Karpas-422 (cell line): Measurements from ENCODE around the gene MTERF4. TPM values are rescaled to one million over a fixed set of nuclear protein-coding genes. Genes with fewer than 3 reads are reported as not detected.
"Not testable (repeated sequence)": the region's sequence is repeated elsewhere in the genome, so short reads cannot be mapped to it uniquely, and the experiment has no call there.

Experiments used
- DNase-seq: peaks from one replicate; pipeline ENCODE4 v3.0.0-alpha.2; 2015
- H2AFZ ChIP-seq: fragments of 200-600 bp; sonication (generic); 2 replicates; pipeline ENCODE4 v1.6.1; 2014; ENCODE audit warnings: antibody characterized with exemption, low read length, mixed read lengths
- H3K27ac ChIP-seq: fragments of 200-600 bp; sonication (generic); 2 replicates; pipeline ENCODE4 v1.5.1; 2014; ENCODE audit warnings: mild to moderate bottlenecking, low read length, moderate library complexity
- H3K27me3 ChIP-seq: fragments of 200-600 bp; sonication (generic); 2 replicates; pipeline ENCODE4 v1.6.1; 2014; ENCODE audit warnings: low read length, mixed read lengths
- H3K36me3 ChIP-seq: fragments of 200-600 bp; sonication (generic); 2 replicates; pipeline ENCODE4 v1.6.1; 2014; ENCODE audit warnings: low read length, mixed read lengths; ENCODE audit not compliant: insufficient read depth
- H3K4me1 ChIP-seq: fragments of 200-600 bp; sonication (generic); 2 replicates; pipeline ENCODE4 v1.6.1; 2014; ENCODE audit warnings: mild to moderate bottlenecking, low read length, mixed read lengths
- H3K4me2 ChIP-seq: fragments of 200-600 bp; sonication (generic); 2 replicates; pipeline ENCODE4 v1.6.1; 2014; ENCODE audit warnings: low read length, low read depth, mild to moderate bottlenecking; ENCODE audit not compliant: poor library complexity, severe bottlenecking
- H3K4me3 ChIP-seq: fragments of 200-600 bp; sonication (generic); 2 replicates; pipeline ENCODE4 v1.5.1; 2014; ENCODE audit warnings: mild to moderate bottlenecking, antibody characterized with exemption, low read length, mixed read lengths
- H3K79me2 ChIP-seq: fragments of 200-600 bp; sonication (generic); 2 replicates; pipeline ENCODE4 v1.6.1; 2014; ENCODE audit warnings: mild to moderate bottlenecking, low read length, mixed read lengths
- H3K9ac ChIP-seq: fragments of 200-600 bp; sonication (generic); 2 replicates; pipeline ENCODE4 v1.6.0; 2014; ENCODE audit warnings: low read length
- H3K9me2 ChIP-seq: fragments of 200-600 bp; sonication (generic), shearing (Covaris generic); replicated peaks from 2 replicates; pipeline ENCODE4 v1.6.0; 2014; ENCODE audit warnings: mild to moderate bottlenecking, low read length, moderate library complexity; ENCODE audit not compliant: insufficient read depth
- H3K9me3 ChIP-seq: fragments of 300-700, 200-600 bp; sonication (generic); 2 replicates; pipeline ENCODE4 v1.6.1; 2014; ENCODE audit warnings: low read length, mixed read lengths
- H4K20me1 ChIP-seq: fragments of 200-600 bp; sonication (generic); 2 replicates; pipeline ENCODE4 v1.6.1; 2014; ENCODE audit warnings: mild to moderate bottlenecking, antibody characterized with exemption, low read length, low read depth; ENCODE audit not compliant: insufficient read depth
- total RNA-seq: library from RNA; depleted of rRNA; stranded (reverse); fragments of >200 nt; shearing (Covaris generic); gene quantifications from 2 replicates; pipeline ENCODE4 v1.2.3, GENCODE V29; 2014; ENCODE audit warnings: low replicate concordance

MTERF4 gene
- total RNA-seq, 1 experiment from 2014 or later, result 49.5 TPM

DNA sequence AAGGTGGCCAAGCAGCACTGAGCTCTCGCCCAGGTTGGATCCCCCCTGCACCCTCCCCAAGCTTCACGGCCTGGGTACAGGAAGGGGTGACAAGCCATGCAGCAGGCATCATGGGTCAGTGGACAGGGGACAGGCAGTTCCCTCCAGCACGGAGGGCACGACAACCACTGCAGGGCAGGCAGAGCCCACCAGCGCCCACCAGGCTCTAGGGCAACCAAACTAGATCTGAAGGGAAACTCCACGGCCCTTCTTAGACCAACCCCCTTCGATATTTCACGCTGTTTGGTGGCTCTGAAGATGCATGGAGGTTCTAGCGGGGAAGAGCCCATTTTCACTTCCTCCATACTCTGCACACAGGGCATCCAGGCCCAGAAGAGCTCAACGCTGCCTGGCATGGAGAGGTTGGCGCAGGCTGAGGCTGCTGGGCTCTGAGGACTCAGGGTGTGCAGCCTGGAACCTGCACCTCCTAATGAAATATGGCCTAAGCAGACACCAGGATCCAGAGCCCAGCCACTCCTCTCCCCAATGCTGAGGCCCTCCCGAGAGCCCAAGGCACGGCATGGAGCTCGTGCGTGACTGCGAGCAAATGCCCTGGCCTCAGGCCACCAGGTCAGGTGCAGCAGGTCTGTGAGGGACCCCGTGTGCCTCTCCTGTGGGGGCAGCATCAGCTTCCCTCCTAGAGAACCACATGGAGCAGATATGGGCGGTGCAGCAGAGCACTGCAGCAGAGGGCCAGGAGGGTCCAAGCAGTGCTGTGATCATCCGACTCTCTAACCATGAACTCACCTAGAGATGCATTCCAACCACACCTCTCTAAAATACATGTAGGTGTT lies 8.7 kb upstream of the MTERF4 start:
- peak; percentile 69 for DNase-seq

DNA sequence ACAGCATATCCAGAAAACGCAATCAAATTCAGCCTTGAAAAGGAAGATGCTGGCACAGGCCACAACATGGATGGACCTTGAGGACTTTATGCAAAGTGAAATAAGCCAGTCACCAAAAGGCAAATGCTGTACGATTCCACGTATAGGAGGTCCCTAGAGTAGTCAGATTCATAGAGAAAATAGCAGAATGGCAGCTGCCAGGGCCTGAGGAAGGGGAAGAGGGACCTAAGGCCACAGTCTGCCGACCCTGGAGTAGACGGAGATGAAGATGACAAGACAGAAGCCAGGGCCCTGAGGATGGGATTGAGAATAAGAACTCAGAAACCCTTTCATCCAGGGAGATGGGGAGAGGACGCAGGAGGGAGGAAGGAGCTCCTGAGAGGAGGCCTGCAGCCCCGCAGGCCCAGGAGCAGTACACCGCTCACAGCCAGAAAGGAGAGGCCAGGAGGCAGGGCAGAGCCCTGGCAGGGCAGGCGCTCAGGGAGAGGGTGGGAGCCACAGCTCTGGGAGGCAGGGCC lies 8.1 kb upstream of the MTERF4 start:
- peak overlapping the region; percentile 31 for H2AFZ ChIP-seq
- H3K79me2 ChIP-seq, result no peaks in the 10 kb centered on the region
- peaks cover 35% of the 10 kb centered on the region for H3K4me1 ChIP-seq
- peak overlapping the region; percentile 64 for H3K9ac ChIP-seq
- H3K9me2 ChIP-seq, result no peaks in the 10 kb centered on the region
- H3K36me3 ChIP-seq, result peaks cover 3% of the 10 kb centered on the region; the same call in 1 of the 2 replicates
- no peaks in the 10 kb centered on the region for H4K20me1 ChIP-seq
- peak overlapping the region; percentile 82 for H3K27ac ChIP-seq
- H3K27me3 ChIP-seq, result no peaks in the 10 kb centered on the region
- H3K9me3 ChIP-seq, result no peaks in the 10 kb centered on the region
- DNase-seq, result peak; percentile 63
- peak overlapping the region; percentile 54 for H3K4me2 ChIP-seq
- H3K4me3 ChIP-seq, result peak overlapping the region; percentile 27; the same call in 1 of the 2 replicates

More for the DNA sequence above, 8.7 kb upstream of the MTERF4 start:
- Histone ChIP-seq H4K20me1 (no peaks in the 10 kb centered on the region), H3K4me3 (peak overlapping the region; percentile 27; the same call in 1 of the 2 replicates), H3K4me2 (peak overlapping the region; percentile 54), H3K36me3 (peaks cover 3% of the 10 kb centered on the region; the same call in 1 of the 2 replicates), H3K4me1 (peaks cover 31% of the 10 kb centered on the region), H3K79me2 (no peaks in the 10 kb centered on the region), H3K27me3 (no peaks in the 10 kb centered on the region), H3K9me2 (no peaks in the 10 kb centered on the region), H2AFZ (peak overlapping the region; percentile 31), H3K9ac (peak overlapping the region; percentile 64), H3K9me3 (no peaks in the 10 kb centered on the region), H3K27ac (peak overlapping the region; percentile 82)

DNA sequence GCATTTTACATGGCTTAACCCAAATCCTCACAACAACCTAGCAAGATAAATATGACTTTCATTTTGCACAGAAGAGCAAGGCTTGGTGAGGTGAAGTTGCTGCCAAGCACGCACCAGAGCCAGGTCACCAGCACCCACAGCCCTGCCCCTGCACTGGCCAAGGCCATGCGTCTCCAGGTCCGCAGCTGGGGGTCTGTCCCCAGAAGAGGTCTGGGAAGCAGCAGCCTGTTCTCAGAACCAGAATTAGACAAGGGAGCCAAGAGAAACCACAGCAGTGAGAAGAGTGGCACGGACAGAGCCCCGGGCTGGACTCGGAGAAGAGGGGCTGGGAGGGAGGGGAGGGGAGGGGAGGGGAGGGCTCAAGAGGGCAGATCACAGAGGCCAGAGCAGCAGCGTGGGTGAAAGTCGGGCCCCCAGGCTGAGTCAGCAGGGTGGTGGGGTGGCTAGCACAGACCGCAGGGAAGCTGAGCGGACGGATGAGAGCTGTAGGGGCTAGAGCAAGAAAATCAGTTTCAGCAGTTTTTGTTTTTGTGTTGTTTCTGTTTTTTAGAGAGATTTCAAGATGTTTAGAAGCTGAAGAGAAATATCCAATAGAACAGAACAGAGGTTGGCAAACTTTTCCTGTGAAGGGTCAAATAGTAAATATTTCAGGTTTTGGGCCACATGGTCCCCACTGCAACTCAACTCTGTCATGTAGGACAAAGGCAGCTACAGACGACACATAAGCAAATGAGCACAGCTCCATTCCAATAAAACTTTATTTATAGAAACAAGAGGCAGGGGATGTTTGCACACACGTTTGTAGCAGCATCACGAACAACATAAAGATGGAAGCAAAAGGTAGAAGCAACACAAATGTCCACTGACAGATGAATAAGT lies 7.4 kb upstream of the MTERF4 start:
- peaks cover 35% of the 10 kb centered on the region for H3K4me1 ChIP-seq
- no peaks in the 10 kb centered on the region for H3K9me2 ChIP-seq
- H3K4me3 ChIP-seq, result no peak overlapping the region
- peak overlapping the region; percentile 64 for H3K9ac ChIP-seq
- no peaks in the 10 kb centered on the region for H3K27me3 ChIP-seq
- H4K20me1 ChIP-seq, result no peaks in the 10 kb centered on the region
- no peak for DNase-seq
- peak overlapping the region; percentile 31; the same call in 1 of the 2 replicates for H2AFZ ChIP-seq
- H3K9me3 ChIP-seq, result no peaks in the 10 kb centered on the region
- no peaks in the 10 kb centered on the region; the same call in 1 of the 2 replicates for H3K36me3 ChIP-seq
- H3K4me2 ChIP-seq, result peak overlapping the region; percentile 54
- H3K79me2 ChIP-seq, result no peaks in the 10 kb centered on the region
- H3K27ac ChIP-seq, result peak overlapping the region; percentile 82

DNA sequence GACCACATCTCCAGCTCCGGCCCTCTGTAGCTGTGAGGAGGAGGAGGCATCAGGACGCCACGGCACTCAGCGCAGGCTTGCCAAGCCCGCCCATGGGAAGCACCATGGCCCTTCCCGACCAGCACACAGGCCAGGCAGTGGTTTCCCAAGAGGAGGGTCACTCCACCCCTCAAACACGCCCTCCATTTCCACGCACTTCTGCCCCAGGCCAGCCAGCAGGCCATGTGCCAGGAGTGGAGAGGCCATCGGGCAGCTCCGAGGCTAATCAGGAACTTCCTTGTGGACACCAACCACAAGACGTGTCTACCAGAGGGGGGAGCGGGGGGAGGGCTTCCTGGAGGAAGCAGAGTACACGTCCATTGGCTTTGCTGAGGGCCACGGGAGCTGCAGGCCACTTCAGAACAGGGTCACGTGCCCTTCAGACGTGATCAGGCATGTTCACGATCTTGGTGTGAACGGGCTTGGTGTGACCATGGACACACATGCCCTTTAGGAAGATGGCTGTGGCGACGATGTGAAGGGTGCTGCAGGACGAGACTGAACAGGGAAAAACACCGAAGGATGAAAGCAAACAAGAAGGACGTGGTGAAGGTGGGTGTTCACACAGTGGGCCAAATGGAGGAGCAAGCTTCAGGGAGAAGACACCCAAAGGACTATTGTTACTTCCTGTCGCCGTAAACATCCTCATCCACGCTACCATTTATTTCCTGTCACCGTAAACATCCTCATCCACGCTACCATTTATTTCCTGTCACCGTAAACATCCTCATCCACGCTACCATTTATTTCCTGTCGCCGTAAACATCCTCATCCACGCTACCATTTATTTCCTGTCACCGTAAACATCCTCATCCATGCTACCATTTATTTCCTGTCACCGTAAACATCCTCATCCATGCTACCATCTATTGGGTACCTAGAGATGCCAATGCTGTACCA lies 6.5 kb upstream of the MTERF4 start:
- no peaks in the 10 kb centered on the region for H3K9me3 ChIP-seq
- no peaks in the 10 kb centered on the region for H3K9me2 ChIP-seq
- no peaks in the 10 kb centered on the region for H4K20me1 ChIP-seq
- H2AFZ ChIP-seq, result no peak overlapping the region
- peaks cover under 1% of the 10 kb centered on the region; the same call in 1 of the 2 replicates for H3K79me2 ChIP-seq
- H3K27ac ChIP-seq, result no peak overlapping the region
- H3K4me2 ChIP-seq, result no peak overlapping the region
- H3K9ac ChIP-seq, result no peak overlapping the region
- H3K36me3 ChIP-seq, result no peaks in the 10 kb centered on the region; the same call in 1 of the 2 replicates
- H3K27me3 ChIP-seq, result no peaks in the 10 kb centered on the region
- DNase-seq, result no peak
- H3K4me3 ChIP-seq, result no peak overlapping the region
- H3K4me1 ChIP-seq, result peaks cover 37% of the 10 kb centered on the region

DNA sequence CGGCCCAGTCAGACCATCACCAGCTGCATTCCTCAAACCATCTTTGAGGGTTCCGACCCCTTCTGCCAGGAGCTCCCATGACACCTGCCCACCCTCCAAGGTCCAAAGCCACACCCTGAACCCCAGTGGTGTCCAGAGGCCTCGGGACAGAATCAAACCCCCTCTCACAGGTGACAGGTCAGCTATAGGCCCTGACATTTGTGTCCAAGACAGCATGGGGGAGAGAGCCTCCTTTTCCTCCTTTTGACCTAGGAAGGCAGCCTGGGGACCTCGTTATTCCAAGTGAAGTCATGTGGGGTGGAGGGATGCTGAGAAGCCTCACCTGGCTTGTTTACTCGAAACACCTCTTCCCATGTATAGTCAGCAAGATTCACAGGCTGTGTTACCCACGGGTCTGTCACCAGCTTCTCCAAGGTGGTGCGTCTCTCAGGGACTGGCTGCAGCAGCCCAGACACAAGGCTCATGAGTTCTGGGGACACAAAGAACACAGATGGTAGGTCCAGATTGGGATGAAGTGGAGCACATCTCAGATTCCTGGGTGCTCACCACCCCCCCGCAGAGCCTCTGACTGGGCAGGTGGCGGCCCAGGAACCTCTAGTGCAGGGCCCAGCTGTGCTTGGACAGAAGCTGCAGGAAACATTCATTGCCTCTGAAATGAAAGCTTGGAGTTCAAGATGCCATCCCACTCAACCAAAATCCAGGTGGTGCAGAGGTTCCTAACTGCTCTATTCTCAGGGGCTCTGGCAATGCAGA lies 5.1 kb upstream of the MTERF4 start:
- no peaks in the 10 kb centered on the region for H3K9me3 ChIP-seq
- no peak overlapping the region for H3K4me2 ChIP-seq
- no peaks in the 10 kb centered on the region for H3K9me2 ChIP-seq
- no peak overlapping the region for H2AFZ ChIP-seq
- H3K27me3 ChIP-seq, result no peaks in the 10 kb centered on the region
- no peak overlapping the region for H3K4me3 ChIP-seq
- no peak for DNase-seq
- H3K36me3 ChIP-seq, result no peaks in the 10 kb centered on the region
- H3K4me1 ChIP-seq, result peaks cover 45% of the 10 kb centered on the region
- no peak overlapping the region for H3K27ac ChIP-seq
- H3K9ac ChIP-seq, result no peak overlapping the region
- H3K79me2 ChIP-seq, result peaks cover 13% of the 10 kb centered on the region; the same call in 1 of the 2 replicates
- no peaks in the 10 kb centered on the region for H4K20me1 ChIP-seq

DNA sequence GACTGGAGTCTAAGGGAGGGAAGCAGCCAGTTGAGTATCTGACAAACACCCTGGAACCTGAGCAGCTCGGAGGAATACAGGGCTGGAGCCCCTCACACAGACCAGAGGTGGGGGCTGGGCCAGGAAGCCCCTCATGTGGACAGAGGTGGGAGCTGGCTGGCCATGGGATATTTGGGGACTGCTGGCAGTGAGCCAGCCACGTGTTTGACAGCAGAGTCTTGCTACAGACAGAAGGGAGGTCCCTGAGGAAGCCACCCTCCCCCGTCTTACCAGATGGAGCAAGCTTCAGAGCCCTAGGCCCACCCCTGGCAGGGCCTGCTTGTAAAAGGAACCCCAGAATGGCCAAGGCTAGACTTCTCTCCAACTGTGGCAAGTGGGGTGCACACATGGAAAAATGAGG lies 3.6 kb upstream of the MTERF4 start:
- peaks cover 35% of the 10 kb centered on the region for H3K4me1 ChIP-seq

DNA sequence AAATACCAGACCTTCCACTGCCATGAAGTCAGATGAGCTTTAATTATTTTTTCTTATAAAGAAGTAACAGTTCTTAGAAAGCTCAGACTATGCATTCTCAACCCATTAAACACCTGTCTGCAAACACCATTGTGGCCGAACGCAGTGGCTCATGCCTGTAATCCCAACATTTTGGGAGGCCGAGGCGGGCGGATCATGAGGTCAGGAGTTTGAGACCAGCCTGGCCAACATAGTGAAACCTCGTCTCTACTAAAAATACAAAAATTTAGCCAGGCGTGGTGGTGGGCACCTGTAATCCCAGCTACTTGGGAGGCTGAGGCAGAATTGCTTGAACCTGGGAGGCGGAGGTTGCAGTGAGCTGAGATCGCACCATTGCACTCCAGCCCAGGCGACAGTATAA lies 2.5 kb upstream of the MTERF4 start:
- H3K79me2 ChIP-seq, result peaks cover 38% of the 10 kb centered on the region
- H3K4me1 ChIP-seq, result peaks cover 35% of the 10 kb centered on the region
- not testable (repeated sequence) for H3K27me3 ChIP-seq, DNase-seq, H3K4me3 ChIP-seq, H3K9me3 ChIP-seq, H3K27ac ChIP-seq, H3K9me2 ChIP-seq, H3K9ac ChIP-seq, H4K20me1 ChIP-seq, H3K36me3 ChIP-seq, H3K4me2 ChIP-seq, H2AFZ ChIP-seq

More for the DNA sequence above, 3.6 kb upstream of the MTERF4 start:
- Histone ChIP-seq H3K79me2 (peaks cover 28% of the 10 kb centered on the region), H3K36me3 (no peaks in the 10 kb centered on the region), H2AFZ (no peak overlapping the region), H3K9ac (no peak overlapping the region), H4K20me1 (no peaks in the 10 kb centered on the region), H3K9me3 (no peaks in the 10 kb centered on the region), H3K4me2 (no peak overlapping the region), H3K27ac (peak overlapping the region; percentile 26; the same call in 1 of the 2 replicates), H3K9me2 (no peaks in the 10 kb centered on the region), H3K27me3 (no peaks in the 10 kb centered on the region), H3K4me3 (no peak overlapping the region)
- DNase-seq, result no peak
